SU-DHL-6 (cell line): ENCODE measurements around the gene PPP2R5D.
A peak's percentile ranks its signal among the peaks of the same experiment; 100 is the strongest.

Source experiments
- H2AFZ ChIP-seq: fragments of 200-600 bp; sonication (generic); 2 replicates; pipeline ENCODE4 v1.6.1; 2014; ENCODE audit warnings: low read depth, mild to moderate bottlenecking, moderate library complexity, mixed read lengths, antibody characterized with exemption, low read length; ENCODE audit not compliant: severe bottlenecking
- H3F3A ChIP-seq: fragments of 200-600 bp; shearing (Covaris generic); 2 replicates; pipeline ENCODE4 v1.6.0; 2016; ENCODE audit warnings: antibody characterized with exemption, mild to moderate bottlenecking; ENCODE audit not compliant: insufficient read depth
- H3K27ac ChIP-seq: fragments of 200-600 bp; sonication (generic); 2 replicates; pipeline ENCODE4 v1.5.1; 2016; ENCODE audit warnings: low read depth, mild to moderate bottlenecking, low read length, moderate library complexity, mixed read lengths
- H3K27me3 ChIP-seq: fragments of 200-600 bp; sonication (generic), shearing (Covaris generic); 2 replicates; pipeline ENCODE4 v1.6.0; 2014; ENCODE audit warnings: mild to moderate bottlenecking, low read length
- H3K36me3 ChIP-seq: fragments of 200-600 bp; sonication (generic); 2 replicates; pipeline ENCODE4 v1.6.1; 2014; ENCODE audit warnings: mild to moderate bottlenecking, low read length, mixed read lengths
- H3K4me2 ChIP-seq: fragments of 300-600, 200-600 bp; shearing (Covaris generic), sonication (generic); 2 replicates; pipeline ENCODE4 v1.6.0; 2014; ENCODE audit warnings: low read length, low read depth, mild to moderate bottlenecking; ENCODE audit not compliant: poor library complexity, severe bottlenecking
- H3K4me3 ChIP-seq: fragments of 200-600 bp; sonication (generic); 2 replicates; pipeline ENCODE4 v1.5.1; 2014; ENCODE audit warnings: antibody characterized with exemption, low read length, mild to moderate bottlenecking, mixed read lengths; ENCODE audit not compliant: insufficient read depth, poor library complexity, severe bottlenecking
- H3K79me2 ChIP-seq: fragments of 200-600 bp; sonication (generic); 2 replicates; pipeline ENCODE4 v1.6.1; 2014; ENCODE audit warnings: mild to moderate bottlenecking, low read length, moderate library complexity; ENCODE audit not compliant: insufficient read depth
- H3K9ac ChIP-seq: fragments of 200-600 bp; sonication (generic); 2 replicates; pipeline ENCODE4 v1.7.0; 2014; ENCODE audit warnings: mild to moderate bottlenecking, low read length
- H3K9me2 ChIP-seq: fragments of 200-600 bp; sonication (generic); replicated peaks from 2 replicates; pipeline ENCODE4 v1.6.1; 2014; ENCODE audit warnings: low read length; ENCODE audit not compliant: insufficient read depth
- H3K9me3 ChIP-seq: fragments of 200-600 bp; sonication (generic); 2 replicates; pipeline ENCODE4 v1.6.1; 2014; ENCODE audit warnings: low read length, mixed read lengths; ENCODE audit not compliant: insufficient read depth
- H4K20me1 ChIP-seq: fragments of 200-600 bp; sonication (generic); 2 replicates; pipeline ENCODE4 v1.6.1; 2014; ENCODE audit warnings: low read depth, mild to moderate bottlenecking, antibody characterized with exemption, low read length, moderate library complexity, mixed read lengths
- CTCF ChIP-seq: fragments of 200-600 bp; sonication (generic); IDR thresholded peaks from one replicate; pipeline ENCODE4 v1.5.1; 2017; ENCODE audit warnings: antibody characterized with exemption, mild to moderate bottlenecking, low read length, moderate library complexity; ENCODE audit not compliant: insufficient read depth, poor library complexity, severe bottlenecking
- EZH2phosphoT487 ChIP-seq: fragments of 200-600 bp; sonication (generic), shearing (Covaris generic); conservative IDR thresholded peaks from 2 replicates; pipeline ENCODE4 v1.6.1; 2018; ENCODE audit warnings: mild to moderate bottlenecking, antibody characterized with exemption, low read length, moderate library complexity, mixed read lengths

The PPP2R5D gene

GRCh38 chr6:43060755-43061633, 76.6 kb downstream of the PPP2R5D start:
- Histone ChIP-seq H3F3A (no peaks in the 10 kb centered on the region), H2AFZ (no peak overlapping the region), H3K27me3 (no peaks in the 10 kb centered on the region), H4K20me1 (no peaks in the 10 kb centered on the region), H3K9ac (peak overlapping the region; percentile 86; the same call in 1 of the 2 replicates), H3K4me3 (no peak overlapping the region), H3K4me2 (peak overlapping the region; percentile 71), H3K36me3 (no peaks in the 10 kb centered on the region), H3K27ac (no peak overlapping the region), H3K79me2 (peaks cover 15% of the 10 kb centered on the region), H3K9me3 (no peaks in the 10 kb centered on the region), H3K9me2 (no peaks in the 10 kb centered on the region)
- no peak for TF ChIP-seq EZH2phosphoT487
- TF ChIP-seq CTCF: no peak

- Histone ChIP-seq H3K79me2 (peaks cover 15% of the 10 kb centered on the region), H3K9me2 (no peaks in the 10 kb centered on the region), H3K4me2 (no peak overlapping the region), H3K27me3 (no peaks in the 10 kb centered on the region), H3K4me3 (no peak overlapping the region), H3K9me3 (no peaks in the 10 kb centered on the region), H4K20me1 (no peaks in the 10 kb centered on the region), H3K27ac (no peak overlapping the region), H3K9ac (no peak overlapping the region), H3F3A (no peaks in the 10 kb centered on the region), H2AFZ (no peak overlapping the region), H3K36me3 (no peaks in the 10 kb centered on the region)
- no peak for TF ChIP-seq EZH2phosphoT487
- TF ChIP-seq CTCF: no peak
Observed at GRCh38 chr6:43061861-43062260, 77.5 kb downstream of the PPP2R5D start.
